Germinal center (tissue), 1 donor: ENCODE results near the gene SLC2A9.
"Not testable (repeated sequence)": the region's sequence is repeated elsewhere in the genome, so short reads cannot be mapped to it uniquely, and the experiment has no call there.

ENCODE experiments used
- DNase-seq: peaks from one replicate; pipeline ENCODE4 v3.0.0; 2012; ENCODE audit warnings: mixed read lengths, low spot score

SLC2A9 gene

GRCh38 chr4:9996319-9997110, 24.8 kb downstream of the SLC2A9 start:
- no peak for DNase-seq

- DNase-seq = no peak
These were observed 26.9 kb downstream of the SLC2A9 start for GRCh38 chr4:9994246-9994847.

GRCh38 chr4:9989918-9990635, 31.2 kb downstream of the SLC2A9 start:
- no peak for DNase-seq

GRCh38 chr4:9988933-9989332, 32.4 kb downstream of the SLC2A9 start:
- no peak for DNase-seq

- DNase-seq = no peak
These were observed 32.9 kb downstream of the SLC2A9 start for GRCh38 chr4:9988363-9988749.

GRCh38 chr4:9987749-9988362, 33.4 kb downstream of the SLC2A9 start:
- no peak for DNase-seq

GRCh38 chr4:9984621-9985020, 36.7 kb downstream of the SLC2A9 start:
- no peak for DNase-seq

- DNase-seq = no peak
These were observed 38.1 kb downstream of the SLC2A9 start for GRCh38 chr4:9983211-9983610.

GRCh38 chr4:9981899-9982298, 39.4 kb downstream of the SLC2A9 start:
- not testable (repeated sequence) for DNase-seq

- DNase-seq = no peak
These were observed 40.4 kb downstream of the SLC2A9 start for GRCh38 chr4:9980898-9981297.

- no peak for DNase-seq
These were observed 42.1 kb downstream of the SLC2A9 start for GRCh38 chr4:9979101-9979701.

GRCh38 chr4:9977518-9978031, 43.7 kb downstream of the SLC2A9 start:
- DNase-seq = no peak

GRCh38 chr4:9976781-9977180, 44.5 kb downstream of the SLC2A9 start:
- DNase-seq = no peak

GRCh38 chr4:9976293-9976692, 45.0 kb downstream of the SLC2A9 start:
- DNase-seq = no peak

- no peak for DNase-seq
These were observed 49.6 kb downstream of the SLC2A9 start for GRCh38 chr4:9971711-9972110.

GRCh38 chr4:9970399-9971011, 50.8 kb downstream of the SLC2A9 start:
- DNase-seq = no peak

GRCh38 chr4:9969526-9970398, 51.5 kb downstream of the SLC2A9 start:
- DNase-seq = no peak

GRCh38 chr4:9968472-9968871, 52.8 kb downstream of the SLC2A9 start:
- DNase-seq = no peak

GRCh38 chr4:9964879-9965278, 56.4 kb downstream of the SLC2A9 start:
- DNase-seq = no peak

- DNase-seq = no peak
These were observed 58.0 kb downstream of the SLC2A9 start for GRCh38 chr4:9963328-9963727.
